Epithelial cell of esophagus (primary cell): Measurements from ENCODE around the gene EPHB3.

Experiments
- DNase-seq: peaks from one replicate; pipeline ENCODE4 v3.0.0; 2010; ENCODE audit warnings: low read depth
- H3K4me3 ChIP-seq: 2 replicates; pipeline ENCODE4 v1.5.1; 2011; ENCODE audit warnings: mild to moderate bottlenecking, low read length, control low read depth
- TF ChIP-seq, protein P1 (sequence below): IDR thresholded peaks from 2 replicates; pipeline ENCODE4 v1.5.1; 2011; ENCODE audit warnings: low read depth, mild to moderate bottlenecking, low read length, control low read depth, inconsistent platforms; ENCODE audit not compliant: insufficient read depth; ENCODE audit errors: missing control alignments

EPHB3 gene

DNA sequence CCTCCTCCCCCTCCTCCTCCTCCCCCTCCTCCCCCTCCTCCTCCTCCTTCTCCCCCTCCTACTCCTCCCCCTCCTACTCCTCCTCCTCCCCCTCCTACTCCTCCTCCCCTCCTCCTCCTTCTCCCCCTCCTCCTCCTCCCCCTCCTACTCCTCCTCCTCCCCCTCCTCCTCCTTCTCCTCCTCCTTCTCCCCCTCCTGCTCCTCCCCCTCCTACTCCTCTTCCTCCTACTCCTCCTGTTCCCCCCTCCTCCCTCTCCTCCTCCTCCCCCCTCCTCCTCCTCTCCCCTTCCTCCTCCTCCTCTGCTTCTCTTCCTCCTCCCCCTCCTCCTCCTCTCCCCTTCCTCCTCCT is 17.1 kb upstream of the EPHB3 start:
- H3K4me3 ChIP-seq: no peak overlapping the region
- TF ChIP-seq, protein P1, sequence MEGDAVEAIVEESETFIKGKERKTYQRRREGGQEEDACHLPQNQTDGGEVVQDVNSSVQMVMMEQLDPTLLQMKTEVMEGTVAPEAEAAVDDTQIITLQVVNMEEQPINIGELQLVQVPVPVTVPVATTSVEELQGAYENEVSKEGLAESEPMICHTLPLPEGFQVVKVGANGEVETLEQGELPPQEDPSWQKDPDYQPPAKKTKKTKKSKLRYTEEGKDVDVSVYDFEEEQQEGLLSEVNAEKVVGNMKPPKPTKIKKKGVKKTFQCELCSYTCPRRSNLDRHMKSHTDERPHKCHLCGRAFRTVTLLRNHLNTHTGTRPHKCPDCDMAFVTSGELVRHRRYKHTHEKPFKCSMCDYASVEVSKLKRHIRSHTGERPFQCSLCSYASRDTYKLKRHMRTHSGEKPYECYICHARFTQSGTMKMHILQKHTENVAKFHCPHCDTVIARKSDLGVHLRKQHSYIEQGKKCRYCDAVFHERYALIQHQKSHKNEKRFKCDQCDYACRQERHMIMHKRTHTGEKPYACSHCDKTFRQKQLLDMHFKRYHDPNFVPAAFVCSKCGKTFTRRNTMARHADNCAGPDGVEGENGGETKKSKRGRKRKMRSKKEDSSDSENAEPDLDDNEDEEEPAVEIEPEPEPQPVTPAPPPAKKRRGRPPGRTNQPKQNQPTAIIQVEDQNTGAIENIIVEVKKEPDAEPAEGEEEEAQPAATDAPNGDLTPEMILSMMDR: no peak
- no peak for DNase-seq

DNA sequence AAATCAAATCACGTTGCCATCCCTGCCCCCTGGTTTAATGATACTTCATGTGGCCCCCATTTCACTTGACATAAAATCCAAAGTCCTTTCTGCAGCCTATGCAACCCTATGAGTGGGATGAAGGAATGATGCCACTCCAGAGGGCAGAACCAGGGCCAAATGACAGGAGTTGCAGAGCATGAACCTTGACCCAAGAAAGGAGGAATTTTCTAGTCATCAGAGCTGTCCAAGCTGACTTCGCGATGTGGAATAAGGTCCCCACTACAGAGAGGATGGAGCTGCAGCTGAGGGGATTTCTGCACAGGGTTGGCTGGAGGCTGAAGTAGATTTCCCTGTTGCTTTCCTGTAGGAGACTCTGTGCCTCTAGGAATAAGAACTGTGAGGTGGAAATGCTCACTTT is 15.8 kb upstream of the EPHB3 start:
- H3K4me3 ChIP-seq: no peak overlapping the region
- no peak for DNase-seq
- TF ChIP-seq, protein P1: no peak

DNA sequence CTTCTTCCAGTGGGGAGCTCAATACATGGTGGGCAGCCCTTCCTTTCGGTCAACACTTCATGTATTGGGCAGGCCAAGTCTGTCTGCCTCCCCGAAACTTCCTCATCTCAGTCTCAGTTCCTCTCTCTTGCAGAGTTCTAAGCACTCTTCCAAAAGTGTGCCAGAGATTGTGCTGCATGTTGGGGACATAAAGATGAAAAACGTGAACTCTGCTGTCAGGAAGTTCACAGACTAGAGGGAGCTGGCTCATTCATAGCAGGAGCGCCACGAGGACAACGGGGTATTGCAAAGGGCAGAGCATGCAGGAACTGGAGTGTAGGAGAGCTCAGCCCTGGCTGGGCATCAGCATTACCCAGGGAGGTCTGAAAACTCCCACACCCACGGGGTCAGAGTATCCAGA is 15.3 kb upstream of the EPHB3 start:
- TF ChIP-seq, protein P1: no peak
- DNase-seq: no peak
- H3K4me3 ChIP-seq: no peak overlapping the region

DNA sequence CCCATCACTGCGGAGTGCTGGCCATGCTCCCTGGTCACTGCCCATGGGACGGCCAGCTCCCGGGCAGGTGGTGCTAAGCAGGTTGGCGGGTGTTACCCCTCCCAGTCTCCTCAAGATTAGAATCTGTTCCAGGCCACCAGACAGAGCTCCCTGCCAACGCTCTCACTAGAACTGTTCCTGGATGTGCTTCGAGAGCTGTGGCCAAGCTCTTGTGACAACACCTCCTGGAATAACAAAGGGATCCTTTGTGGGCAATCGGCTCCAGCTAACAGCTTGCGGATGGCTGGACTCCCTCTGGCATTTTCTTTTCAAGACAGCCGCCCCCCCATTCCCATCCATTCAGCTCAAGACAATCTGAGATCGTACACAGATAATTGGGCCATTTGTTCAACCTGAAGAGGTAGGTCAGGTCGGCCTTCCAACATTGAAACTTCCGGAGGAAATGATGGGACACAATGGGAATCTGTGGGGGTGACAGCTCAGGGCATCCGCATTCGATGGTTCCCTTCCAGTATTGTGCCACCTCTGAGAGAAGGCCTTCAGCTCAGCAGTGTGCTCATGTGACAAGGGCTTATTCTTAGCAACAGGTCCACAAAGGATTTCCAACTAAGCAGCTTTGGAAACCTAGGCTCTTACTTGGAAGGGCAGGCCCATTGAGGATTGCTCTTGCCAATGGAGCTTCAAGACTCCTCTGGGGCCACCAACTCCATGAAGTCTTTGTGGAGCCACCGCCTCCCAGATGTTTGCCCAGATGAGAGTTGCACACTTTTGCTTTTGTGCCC is 11.6 kb upstream of the EPHB3 start:
- H3K4me3 ChIP-seq: no peak overlapping the region
- no peak for DNase-seq
- TF ChIP-seq, protein P1: no peak

DNA sequence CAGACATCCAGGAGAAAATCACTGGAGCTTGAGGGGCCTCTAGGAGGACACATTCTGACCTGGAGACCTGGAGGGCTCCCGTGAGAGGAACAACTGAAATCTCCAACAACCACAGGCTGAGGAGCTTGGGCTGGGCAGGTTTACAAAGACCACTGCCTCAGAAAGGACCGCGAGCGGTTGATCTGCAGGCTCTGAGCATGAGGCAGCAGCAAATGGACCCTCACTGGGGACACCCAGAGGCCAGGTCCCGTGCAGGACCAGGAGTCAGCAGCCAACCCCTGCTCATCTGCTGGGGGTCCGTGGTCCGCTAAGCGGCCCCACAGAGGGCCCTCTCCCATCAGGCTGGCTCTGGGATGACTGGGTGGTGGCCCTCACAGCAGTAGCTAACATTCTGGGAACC is 10.5 kb upstream of the EPHB3 start:
- TF ChIP-seq, protein P1: no peak
- DNase-seq: no peak
- H3K4me3 ChIP-seq: no peak overlapping the region

DNA sequence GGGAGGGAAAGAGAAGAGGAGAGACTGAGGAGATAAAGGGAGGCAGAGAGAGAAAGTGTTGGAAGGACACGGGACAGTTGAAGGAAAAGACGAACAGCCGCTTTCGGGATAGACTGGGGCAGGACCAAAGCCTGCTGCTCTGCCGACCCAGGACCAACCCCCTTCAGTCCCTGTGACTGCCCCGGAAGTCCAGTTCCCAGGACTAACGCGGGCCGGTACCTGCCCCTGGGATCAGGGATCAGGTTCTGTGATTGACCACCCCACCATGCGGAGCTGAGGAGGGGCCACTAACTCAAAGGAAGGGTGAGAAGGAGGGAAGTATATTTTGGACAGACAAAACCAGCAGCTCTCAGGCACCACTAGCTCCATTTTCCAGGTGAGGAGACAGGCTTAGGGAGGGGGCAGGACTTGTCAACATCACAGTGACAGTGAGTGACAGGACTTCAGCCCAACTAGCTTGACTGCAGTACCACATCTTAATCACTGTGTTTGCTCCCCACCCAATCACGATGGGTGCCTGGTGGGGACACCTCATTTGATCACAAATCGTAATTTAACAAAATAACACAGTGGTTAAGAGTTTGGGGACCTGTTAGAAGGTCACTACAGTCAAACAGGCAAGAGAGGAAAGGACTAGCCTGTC is 9.8 kb upstream of the EPHB3 start:
- no peak overlapping the region for H3K4me3 ChIP-seq
- DNase-seq: no peak
- TF ChIP-seq, protein P1: no peak

DNA sequence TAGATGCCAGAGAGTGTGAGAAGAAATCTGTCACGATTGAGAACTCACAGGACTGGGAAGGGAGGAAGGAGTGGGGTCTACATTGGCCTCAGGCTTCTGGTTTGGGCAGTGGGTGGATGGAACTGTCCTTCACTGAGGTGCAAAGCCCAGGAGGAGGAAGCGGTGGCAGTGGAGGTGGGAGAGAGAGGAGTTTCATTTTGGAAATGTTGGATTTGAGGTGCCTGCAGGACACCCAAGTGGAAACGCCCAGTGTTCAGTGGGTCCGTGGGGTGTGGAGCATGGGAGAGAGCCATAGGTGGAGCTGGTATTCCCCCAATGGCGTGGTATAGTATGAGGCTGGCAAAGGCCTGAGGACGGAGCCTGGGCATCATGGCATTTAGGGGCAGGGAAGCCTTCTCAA is 9.3 kb upstream of the EPHB3 start:
- no peak for DNase-seq
- H3K4me3 ChIP-seq: no peak overlapping the region
- TF ChIP-seq, protein P1: no peak
